GM12878 (cell line): ENCODE results near the gene MAP4K5. TPM values are rescaled to one million over a fixed set of nuclear protein-coding genes. Genes with fewer than 3 reads are reported as not detected.

Source experiments
- ATAC-seq: fragments of 200-7000 bp; cut with Tn5 transposase; 3 replicates; pipeline ENCODE4 v1.9.1; 2020; ENCODE audit warnings: mild to moderate bottlenecking, moderate library complexity
- BruUV-seq: library from RNA; stranded (reverse); fragments of 400-500 nt; replicated peaks from 2 replicates; lab custom pipeline; 2021; lab: Mats Ljungman, UMichigan
- CTCF ChIA-PET: fragments of 300-600 bp; sonication (Branson Sonifier 250); formaldehyde crosslinking; extraction: SDS; loops from one replicate; lab custom pipeline; 2021; ENCODE audit warnings: inconsistent platforms; lab: Yijun Ruan, JAX
- POLR2A ChIA-PET: fragments of 350-600 bp; formaldehyde crosslinking; extraction: SDS; loops from one replicate; lab custom pipeline; 2021; ENCODE audit warnings: inconsistent platforms; lab: Charles Lee
- RAD21 ChIA-PET: fragments of 300-600 bp; sonication (Branson Sonifier 250); formaldehyde crosslinking; loops from one replicate; lab custom pipeline; 2023; ENCODE audit warnings: antibody characterized with exemption; ENCODE audit not compliant: unreplicated experiment; lab: Charles Lee
- SMC1A ChIA-PET: fragments of 300-600 bp; sonication (Branson Sonifier 250); formaldehyde crosslinking; loops from one replicate; lab custom pipeline; 2023; ENCODE audit not compliant: unreplicated experiment, uncharacterized antibody; lab: Charles Lee
- DNase-seq: peaks from one replicate; pipeline ENCODE4 v3.0.0-alpha.2; 2011; ENCODE audit warnings: low read depth, low spot score
- FAIRE-seq: peaks from 3 replicates; lab custom pipeline; 2011; peaks lifted over from hg19 to GRCh38; lab: Jason Lieb, UNC
- H2AFZ ChIP-seq: 2 replicates; pipeline ENCODE4 v1.6.0; 2011; ENCODE audit warnings: low read depth, low read length, control low read depth; ENCODE audit not compliant: control insufficient read depth
- H3K27ac ChIP-seq: 2 replicates; pipeline ENCODE4 v1.5.1; 2011; ENCODE audit warnings: control low read depth; ENCODE audit not compliant: control insufficient read depth, insufficient read depth
- H3K27me3 ChIP-seq, 2 experiments: replicated peaks in 1 of 2; 2 replicates each; pipeline versions ENCODE4 v1.6.0 to v1.6.1; 2011; ENCODE audit warnings: low read length in 1 of 2; ENCODE audit not compliant: control insufficient read depth in 2 of 2, insufficient read depth in 2 of 2
- H3K36me3 ChIP-seq, 2 experiments: 2 replicates each; pipeline ENCODE4 v1.5.1; 2011; ENCODE audit warnings: low read length in 1 of 2; ENCODE audit not compliant: control insufficient read depth in 2 of 2, insufficient read depth in 2 of 2
- H3K4me1 ChIP-seq: 2 replicates; pipeline ENCODE4 v1.6.1; 2011; ENCODE audit warnings: mild to moderate bottlenecking, low read length, moderate library complexity, mixed read lengths; ENCODE audit not compliant: control insufficient read depth, insufficient read depth
- H3K4me2 ChIP-seq: 2 replicates; pipeline ENCODE4 v1.6.0; 2011; ENCODE audit warnings: control low read depth; ENCODE audit not compliant: control insufficient read depth, insufficient read depth
- H3K4me3 ChIP-seq: fragments of 200-600 bp; sonication (generic); 2 replicates; pipeline ENCODE4 v1.5.1; 2016
- H3K79me2 ChIP-seq: 2 replicates; pipeline ENCODE4 v1.6.0; 2011; ENCODE audit warnings: low read length; ENCODE audit not compliant: control insufficient read depth, insufficient read depth
- H3K9ac ChIP-seq: 2 replicates; pipeline ENCODE4 v1.8.0; 2011; ENCODE audit warnings: low read length, control low read depth, mixed read lengths; ENCODE audit not compliant: control insufficient read depth, insufficient read depth
- H3K9me3 ChIP-seq: replicated peaks from 3 replicates; pipeline ENCODE4 v1.5.1; 2011; ENCODE audit warnings: mild to moderate bottlenecking, low read length; ENCODE audit not compliant: control insufficient read depth, insufficient read depth
- H4K20me1 ChIP-seq: 2 replicates; pipeline ENCODE4 v1.6.0; 2011; ENCODE audit not compliant: control insufficient read depth, insufficient read depth
- CBFB ChIP-seq: IDR thresholded peaks from 2 replicates; pipeline ENCODE4 v1.6.1; 2016; ENCODE audit warnings: antibody characterized with exemption, low read depth
- CEBPZ ChIP-seq: fragments of 150-350 bp; IDR thresholded peaks from 2 replicates; pipeline ENCODE4 v1.6.1; 2016; ENCODE audit warnings: low read depth, low read length
- FOS ChIP-seq: IDR thresholded peaks from 3 replicates; pipeline ENCODE4 v1.6.1; 2011; ENCODE audit warnings: borderline replicate concordance; ENCODE audit not compliant: insufficient read length; ENCODE audit errors: extremely low read depth
- FOXM1 ChIP-seq: IDR thresholded peaks from 2 replicates; pipeline ENCODE4 v1.6.1; 2012; ENCODE audit warnings: low read depth, mild to moderate bottlenecking, inconsistent platforms, low read length, moderate library complexity
- HDAC6 ChIP-seq: fragments of 200-600 bp; sonication (generic); IDR thresholded peaks from one replicate; pipeline ENCODE4 v1.8.0; 2017; ENCODE audit warnings: antibody characterized with exemption; ENCODE audit not compliant: unreplicated experiment
- IRF3 ChIP-seq: fragments of 450-650 bp; IDR thresholded peaks from 2 replicates; pipeline ENCODE4 v1.6.1; 2014; ENCODE audit warnings: mild to moderate bottlenecking
- NKRF ChIP-seq: fragments of 450-650 bp; conservative IDR thresholded peaks from 2 replicates; pipeline ENCODE4 v1.6.1; 2017; ENCODE audit warnings: mild to moderate bottlenecking, moderate library complexity
- PKNOX1 ChIP-seq: fragments of 450-650 bp; IDR thresholded peaks from 2 replicates; pipeline ENCODE4 v1.6.1; 2016; ENCODE audit warnings: mild to moderate bottlenecking
- POLR2A ChIP-seq: IDR thresholded peaks from 2 replicates; pipeline ENCODE4 v1.6.1; 2011; ENCODE audit warnings: low read depth, mild to moderate bottlenecking, low read length
- POLR2AphosphoS2 ChIP-seq: IDR thresholded peaks from 2 replicates; pipeline ENCODE4 v1.6.1; 2011; ENCODE audit warnings: low read depth, mild to moderate bottlenecking, low read length, improper control_type of control experiment, moderate library complexity
- SMAD1 ChIP-seq: fragments of 450-650 bp; IDR thresholded peaks from 2 replicates; pipeline ENCODE4 v1.6.1; 2018; ENCODE audit warnings: mild to moderate bottlenecking, low read depth; ENCODE audit not compliant: partially characterized antibody
- SP1 ChIP-seq: IDR thresholded peaks from one replicate; pipeline ENCODE4 v1.6.1; 2011; ENCODE audit warnings: low read depth, low read length
- ZSCAN29 ChIP-seq: fragments of 450-650 bp; IDR thresholded peaks from 2 replicates; pipeline ENCODE4 v1.6.1; 2017; ENCODE audit warnings: mild to moderate bottlenecking, moderate library complexity
- WGBS: methylation state at CpG from one replicate; pipeline ENCODE4 v1.1.6; 2016; ENCODE audit warnings: low lambda C conversion rate; ENCODE audit not compliant: insufficient replicate concordance, insufficient coverage; ENCODE audit errors: missing lambda C conversion rate; 5-methylcytosine and 5-hydroxymethylcytosine counted together
- in situ Hi-C: fragments of 300-500 bp; cut with MboI; formaldehyde crosslinking; loops from 9 replicates; pipeline ENCODE4 v1.14.3; 2018; ENCODE audit warnings: mixed read lengths
- intact Hi-C: fragments of 100-400 bp; cut with micrococcal nuclease; formaldehyde crosslinking; loops from one replicate; pipeline ENCODE4 v1.14.2; 2022; ENCODE audit not compliant: unreplicated experiment
- polyA plus RNA-seq, 11 experiments: library from polyadenylated mRNA; depleted of rRNA in 4 of 11; unstranded in 6 of 11; stranded (reverse) in 5 of 11; fragments of >200 nt; fragmentation: Nextera tagmentation in 4 of 11; fragmentation: Illumina TruSeq in 1 of 11; extraction: Ambion mirVana in 4 of 11; extraction: Trizol in 1 of 11; gene quantifications; 1 replicate in 1 of 11; 2 replicates in 10 of 11; pipeline versions ENCODE4 v1.2.1 to v1.2.3, GENCODE V29; 2011 to 2016; ENCODE audit warnings: inconsistent platforms in 2 of 11, missing spikeins in 2 of 11, low read depth in 1 of 11
- total RNA-seq, 4 experiments: library from RNA; depleted of rRNA in 3 of 4; stranded (reverse); fragments of >200 nt in 3 of 4; fragmentation: Illumina TruSeq in 1 of 4; extraction: Trizol in 1 of 4; gene quantifications; 2 replicates each; pipeline versions ENCODE4 v1.2.1 to v1.2.3, GENCODE V29; 2013 to 2021

MAP4K5 gene
- total and polyA plus RNA-seq, 10 of the 15 experiments (the other 5 are each of a cell fraction or from before 2014, with no cell fraction given) = 9.1 to 41.3 (median 30.1) TPM

- ChIA-PET POLR2A (no interaction called here), CTCF (no interaction called here), RAD21 (no interaction called here), SMC1A (no interaction called here)
- H3K4me3 ChIP-seq = no peak overlapping the region
- no peak for ATAC-seq
- H4K20me1 ChIP-seq = no peaks in the 10 kb centered on the region
- no peak overlapping the region for H3K4me2 ChIP-seq
- no peaks in the 10 kb centered on the region; the same call in 1 of the 3 replicates for H3K9me3 ChIP-seq
- intact Hi-C loops = no loop called here
- H3K27me3 ChIP-seq = no peaks in the 10 kb centered on the region
- no peak for DNase-seq
- no peak for TF ChIP-seq SP1
- TF ChIP-seq HDAC6 = no peak
- TF ChIP-seq POLR2A = no peak
- TF ChIP-seq IRF3 = no peak
- no peak for TF ChIP-seq POLR2AphosphoS2
- TF ChIP-seq PKNOX1 = no peak
- TF ChIP-seq NKRF = no peak
- TF ChIP-seq FOS = no peak
- no peak for TF ChIP-seq CBFB
- TF ChIP-seq CEBPZ = no peak
- TF ChIP-seq ZSCAN29 = no peak
- TF ChIP-seq SMAD1 = no peak
- TF ChIP-seq FOXM1 = no peak
- H2AFZ ChIP-seq = no peak overlapping the region
- no peak overlapping the region for H3K27ac ChIP-seq
- peaks cover 0 to 9% of the 10 kb centered on the region in 2 experiments; a peak in 3 of 4 replicates for H3K36me3 ChIP-seq
- BruUV-seq = no TSS peak
- no peak overlapping the region for H3K9ac ChIP-seq
- in situ Hi-C loops = no loop called here
- no peak for FAIRE-seq
- 100% methylated on average over 1 of the region's 1 CpG for WGBS
- H3K4me1 ChIP-seq = no peaks in the 10 kb centered on the region
- H3K79me2 ChIP-seq = no peaks in the 10 kb centered on the region
These were observed 80.1 kb downstream of the MAP4K5 start for GRCh38 chr14:50452296-50452695.
